Endodermal cell (in vitro differentiated cells): ENCODE data around the gene CHID1. TPM values are rescaled to one million over a fixed set of nuclear protein-coding genes. Genes with fewer than 3 reads are reported as not detected.

Experiments
- DNase-seq: peaks from one replicate; pipeline ENCODE4 v3.0.0-alpha.2; 2017
- H3K27ac ChIP-seq: 2 replicates; pipeline ENCODE4 v1.5.1; 2013; ENCODE audit warnings: mild to moderate bottlenecking, low read depth, low read length, moderate library complexity
- H3K27me3 ChIP-seq: 2 replicates; pipeline ENCODE4 v1.6.1; 2013; ENCODE audit warnings: mild to moderate bottlenecking, low read length, moderate library complexity; ENCODE audit not compliant: insufficient read depth, control insufficient read depth, poor library complexity, severe bottlenecking
- H3K36me3 ChIP-seq: 2 replicates; pipeline ENCODE4 v1.7.0; 2013; ENCODE audit warnings: mild to moderate bottlenecking, low read length, moderate library complexity; ENCODE audit not compliant: control insufficient read depth, insufficient read depth
- H3K4me1 ChIP-seq: one replicate; pipeline ENCODE4 v1.7.0; 2013; ENCODE audit warnings: low read length; ENCODE audit not compliant: control insufficient read depth, insufficient read depth
- H3K4me3 ChIP-seq: 2 replicates; pipeline ENCODE4 v1.5.1; 2013; ENCODE audit warnings: mild to moderate bottlenecking, low read length, moderate library complexity
- H3K9ac ChIP-seq: 2 replicates; pipeline ENCODE4 v1.6.1; 2013; ENCODE audit warnings: mild to moderate bottlenecking, low read length, moderate library complexity; ENCODE audit not compliant: poor library complexity, severe bottlenecking; ENCODE audit errors: extremely low read depth
- H3K9me3 ChIP-seq: 2 replicates; pipeline ENCODE4 v1.6.1; 2013; ENCODE audit warnings: mild to moderate bottlenecking, low read length, moderate library complexity; ENCODE audit not compliant: control insufficient read depth
- H3K27ac Mint-ChIP-seq: 2 replicates; pipeline ENCODE4 v1.8.0; 2020; ENCODE audit warnings: mixed read lengths
- H3K27me3 Mint-ChIP-seq: 2 replicates; pipeline ENCODE4 v1.8.0; 2021; ENCODE audit warnings: mild to moderate bottlenecking, mixed read lengths; ENCODE audit not compliant: insufficient read depth
- H3K36me3 Mint-ChIP-seq: 2 replicates; pipeline ENCODE4 v1.8.0; 2020; ENCODE audit warnings: low read depth, mixed read lengths
- H3K4me1 Mint-ChIP-seq: 2 replicates; pipeline ENCODE4 v1.8.0; 2020; ENCODE audit warnings: mixed read lengths
- H3K4me3 Mint-ChIP-seq: 2 replicates; pipeline ENCODE4 v1.8.0; 2020; ENCODE audit warnings: mild to moderate bottlenecking, moderate library complexity, mixed read lengths
- H3K9me3 Mint-ChIP-seq: 2 replicates; pipeline ENCODE4 v1.8.0; 2020; ENCODE audit warnings: mild to moderate bottlenecking, mixed read lengths
- WGBS, 2 experiments: methylation state at CpG; one replicate each; pipeline versions ENCODE4 v1.1.5 to v1.1.7; 2013; ENCODE audit warnings: missing lambda C conversion rate in 2 of 2, mixed read lengths in 1 of 2; ENCODE audit not compliant: insufficient coverage in 1 of 2, insufficient read length in 1 of 2; 5-methylcytosine and 5-hydroxymethylcytosine counted together
- total RNA-seq, 2 donors: library from RNA; stranded (reverse); fragmentation: NEBNext Ultra II Directional in 1 of 2; extraction: Animal tissue kit (Norgen Biotek cat#: 25700) in 1 of 2; gene quantifications; 2 replicates in 1 of 2; 3 replicates in 1 of 2; pipeline ENCODE4 v1.2.1, GENCODE V29; 2021
- TF ChIP-seq, protein P1 (sequence below): fragments of 200-600 bp; sonication (generic); conservative IDR thresholded peaks from 2 replicates; pipeline ENCODE4 v1.5.0; 2021; ENCODE audit warnings: antibody characterized with exemption, mild to moderate bottlenecking

Gene CHID1
- total RNA-seq, 2 donors from 2014 or later: 82.0 to 83.5 TPM

DNA sequence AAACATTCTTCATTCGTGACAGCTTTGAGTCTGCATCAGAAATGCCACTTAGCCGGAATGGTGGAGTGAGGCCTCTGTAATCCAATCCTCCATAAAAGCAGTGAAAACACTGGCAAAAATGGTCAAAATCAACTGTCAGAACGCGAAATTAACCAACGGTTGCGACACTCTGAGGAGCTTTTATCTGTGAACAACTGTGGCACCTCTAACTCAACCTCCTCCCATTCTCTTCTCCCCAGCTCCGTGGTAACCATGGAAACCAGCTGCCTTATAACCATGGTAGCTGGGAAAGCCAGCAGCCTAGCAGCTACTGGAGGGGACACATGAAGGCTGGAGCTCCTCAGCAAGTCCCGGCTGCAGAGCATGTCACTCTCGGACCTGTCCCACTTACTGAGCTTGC is 35.4 kb upstream of the CHID1 start:
- peak overlapping the region; percentile 66 for H3K27ac Mint-ChIP-seq
- peaks cover 57% of the 10 kb centered on the region for H3K36me3 Mint-ChIP-seq
- H3K9ac ChIP-seq: no peak overlapping the region
- H3K4me3 ChIP-seq: no peak overlapping the region
- peaks cover 10% of the 10 kb centered on the region for H3K4me1 ChIP-seq
- DNase-seq: peak; percentile 71
- WGBS, 2 experiments: 57 to 74% methylated on average over 8 to 9 of the region's 9 CpGs
- H3K4me3 Mint-ChIP-seq: no peak overlapping the region
- peak overlapping the region; percentile 71 for H3K27ac ChIP-seq
- H3K36me3 ChIP-seq: peaks cover 55% of the 10 kb centered on the region
- TF ChIP-seq, protein P1, sequence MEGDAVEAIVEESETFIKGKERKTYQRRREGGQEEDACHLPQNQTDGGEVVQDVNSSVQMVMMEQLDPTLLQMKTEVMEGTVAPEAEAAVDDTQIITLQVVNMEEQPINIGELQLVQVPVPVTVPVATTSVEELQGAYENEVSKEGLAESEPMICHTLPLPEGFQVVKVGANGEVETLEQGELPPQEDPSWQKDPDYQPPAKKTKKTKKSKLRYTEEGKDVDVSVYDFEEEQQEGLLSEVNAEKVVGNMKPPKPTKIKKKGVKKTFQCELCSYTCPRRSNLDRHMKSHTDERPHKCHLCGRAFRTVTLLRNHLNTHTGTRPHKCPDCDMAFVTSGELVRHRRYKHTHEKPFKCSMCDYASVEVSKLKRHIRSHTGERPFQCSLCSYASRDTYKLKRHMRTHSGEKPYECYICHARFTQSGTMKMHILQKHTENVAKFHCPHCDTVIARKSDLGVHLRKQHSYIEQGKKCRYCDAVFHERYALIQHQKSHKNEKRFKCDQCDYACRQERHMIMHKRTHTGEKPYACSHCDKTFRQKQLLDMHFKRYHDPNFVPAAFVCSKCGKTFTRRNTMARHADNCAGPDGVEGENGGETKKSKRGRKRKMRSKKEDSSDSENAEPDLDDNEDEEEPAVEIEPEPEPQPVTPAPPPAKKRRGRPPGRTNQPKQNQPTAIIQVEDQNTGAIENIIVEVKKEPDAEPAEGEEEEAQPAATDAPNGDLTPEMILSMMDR: no peak
- peaks cover 15% of the 10 kb centered on the region for H3K9me3 Mint-ChIP-seq
- H3K27me3 ChIP-seq: no peaks in the 10 kb centered on the region
- no peaks in the 10 kb centered on the region for H3K27me3 Mint-ChIP-seq
- H3K4me1 Mint-ChIP-seq: peaks cover 40% of the 10 kb centered on the region
- H3K9me3 ChIP-seq: peaks cover 17% of the 10 kb centered on the region

DNA sequence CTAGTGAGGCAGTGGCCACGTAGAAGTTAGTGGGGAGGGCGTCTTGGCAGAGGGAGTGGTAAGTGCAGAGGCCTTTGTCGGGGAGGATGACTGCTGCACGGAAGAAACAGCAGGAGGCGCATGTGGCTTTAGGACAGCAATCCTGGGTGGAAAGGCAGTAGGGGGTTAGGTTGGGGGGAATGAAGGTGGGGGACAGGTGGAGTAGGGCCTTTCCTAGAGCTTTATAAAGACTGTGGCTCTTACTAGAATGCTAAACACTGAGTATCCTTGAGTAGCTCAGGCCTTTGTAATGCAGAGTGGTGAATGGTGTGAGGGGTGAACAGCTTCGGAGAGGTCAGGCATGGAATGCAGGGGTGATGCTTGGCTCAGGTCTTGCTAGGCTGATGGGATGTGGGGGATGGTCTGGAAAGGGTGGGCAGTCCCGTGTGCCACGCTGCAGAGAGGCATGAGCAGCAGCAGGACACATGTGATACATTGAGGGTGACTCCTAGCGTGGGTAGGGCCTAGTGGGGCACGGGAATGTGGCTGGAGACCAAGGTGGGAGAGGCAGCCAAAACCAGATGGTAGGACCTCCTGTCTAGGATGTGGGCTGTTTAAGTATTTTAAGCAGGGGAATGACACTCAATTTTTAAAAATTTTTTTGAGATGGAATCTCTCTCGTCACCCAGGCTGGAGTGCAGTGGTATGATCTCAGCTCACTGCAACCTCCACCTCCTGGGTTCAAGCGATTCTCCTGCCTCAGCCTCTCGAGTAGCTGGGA is 34.3 kb upstream of the CHID1 start:
- Histone ChIP-seq H3K36me3 (peaks cover 48% of the 10 kb centered on the region), H3K27me3 (no peaks in the 10 kb centered on the region), H3K9me3 (peaks cover 14% of the 10 kb centered on the region), H3K9ac (no peak overlapping the region), H3K4me1 (peaks cover 15% of the 10 kb centered on the region), H3K4me3 (no peak overlapping the region), H3K27ac (peak overlapping the region; percentile 70)
- DNase-seq: peak; percentile 85
- no peaks in the 10 kb centered on the region for H3K27me3 Mint-ChIP-seq
- H3K4me1 Mint-ChIP-seq: peaks cover 49% of the 10 kb centered on the region
- WGBS, 2 experiments: 46 to 61% methylated on average over 11 to 13 of the region's 13 CpGs
- peaks cover 13% of the 10 kb centered on the region for H3K9me3 Mint-ChIP-seq
- H3K4me3 Mint-ChIP-seq: peak overlapping the region; percentile 6
- TF ChIP-seq, protein P1: peak; percentile 55
- peaks cover 52% of the 10 kb centered on the region for H3K36me3 Mint-ChIP-seq
- H3K27ac Mint-ChIP-seq: peak overlapping the region; percentile 89

DNA sequence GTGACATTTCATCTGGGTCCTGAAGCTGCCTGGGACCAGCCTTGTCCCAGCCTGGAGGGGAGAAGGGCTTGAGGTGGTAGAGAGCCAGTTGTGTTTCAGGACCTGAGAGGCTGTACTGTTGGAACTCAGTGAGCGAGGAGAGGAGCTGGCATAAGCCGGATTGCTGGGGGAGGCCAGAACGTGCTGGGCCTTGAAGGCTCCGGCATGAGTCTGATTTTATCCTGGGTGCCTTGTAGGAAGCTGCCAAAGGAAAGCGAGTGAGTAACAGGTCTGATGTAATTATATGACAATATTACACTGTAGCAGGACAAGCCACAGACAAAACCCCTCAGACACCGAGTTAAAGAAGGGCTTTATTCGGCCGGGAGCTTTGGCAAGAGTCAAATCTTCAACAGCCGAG is 32.2 kb upstream of the CHID1 start:
- Histone ChIP-seq H3K9ac (no peak overlapping the region), H3K36me3 (peaks cover 31% of the 10 kb centered on the region), H3K9me3 (no peaks in the 10 kb centered on the region), H3K4me3 (no peak overlapping the region), H3K27ac (peak overlapping the region; percentile 57), H3K4me1 (peaks cover 15% of the 10 kb centered on the region), H3K27me3 (no peaks in the 10 kb centered on the region)
- Mint-ChIP-seq H3K4me3 (no peak overlapping the region), H3K9me3 (no peaks in the 10 kb centered on the region), H3K4me1 (peaks cover 54% of the 10 kb centered on the region), H3K36me3 (peaks cover 41% of the 10 kb centered on the region), H3K27me3 (no peaks in the 10 kb centered on the region), H3K27ac (peak overlapping the region; percentile 57)
- DNase-seq: no peak
- WGBS, 2 experiments: 91 to 96% methylated on average over 5 to 8 of the region's 9 CpGs
- TF ChIP-seq, protein P1: no peak
